Gastroesophageal sphincter (tissue), 4 donors: ENCODE results near the gene OTOS. TPM values are rescaled to one million over a fixed set of nuclear protein-coding genes. Genes with fewer than 3 reads are reported as not detected.

Experiments
- ATAC-seq: fragments of 150-250 bp; one replicate; pipeline ENCODE4 v1.9.1; 2016; ENCODE audit warnings: mild to moderate bottlenecking, moderate library complexity
- H3K27ac ChIP-seq, 4 donors: fragments of 200-600 bp; sonication (generic) in 3 of 4; 1 replicate in 3 of 4; 2 replicates in 1 of 4; pipeline ENCODE4 v1.5.1; 2016 to 2019
- H3K27me3 ChIP-seq: fragments of 200-600 bp; sonication (generic); one replicate; pipeline ENCODE4 v1.5.1; 2019
- H3K36me3 ChIP-seq, 2 donors: fragments of 200-600 bp; sonication (generic); one replicate each; pipeline ENCODE4 v1.5.1; 2019; ENCODE audit warnings: control low read depth in 1 of 2
- H3K4me1 ChIP-seq, 3 donors: fragments of 200-600 bp; sonication (generic); 1 replicate in 2 of 3; 2 replicates in 1 of 3; pipeline ENCODE4 v1.5.1; 2016 to 2019; ENCODE audit warnings: control low read depth in 2 of 3
- H3K4me3 ChIP-seq, 2 donors: fragments of 200-600 bp; sonication (generic); one replicate each; pipeline ENCODE4 v1.5.1; 2019; ENCODE audit warnings: mild to moderate bottlenecking in 1 of 2, moderate library complexity in 1 of 2
- H3K9me3 ChIP-seq, 3 donors: fragments of 200-600 bp; sonication (generic); one replicate each; pipeline ENCODE4 v1.5.1; 2017 to 2019; ENCODE audit warnings: control low read depth in 2 of 3
- EP300 ChIP-seq: sonication (generic); formaldehyde crosslinking; IDR thresholded peaks from one replicate; pipeline ENCODE4 v1.6.1; 2017; ENCODE audit warnings: antibody characterized with exemption, mild to moderate bottlenecking
- POLR2A ChIP-seq, 2 donors: fragments of 450-650 bp; IDR thresholded peaks; one replicate each; pipeline ENCODE4 v1.6.1; 2017; ENCODE audit warnings: antibody characterized with exemption in 2 of 2, mild to moderate bottlenecking in 2 of 2, moderate library complexity in 1 of 2
- POLR2AphosphoS5 ChIP-seq: sonication (generic); formaldehyde crosslinking; IDR thresholded peaks from one replicate; pipeline ENCODE4 v1.6.1; 2017; ENCODE audit warnings: antibody characterized with exemption
- whole genome bisulfite sequencing, 2 donors: methylation state at CpG; one replicate each; pipeline ENCODE4 v1.1.5; 2018; ENCODE audit warnings: low coverage in 1 of 2; 5-methylcytosine and 5-hydroxymethylcytosine counted together
- total RNA-seq, 4 donors: library from RNA; depleted of rRNA; stranded (reverse); fragments of >200 nt; gene quantifications; one replicate each; pipeline ENCODE4 v1.1.0, GENCODE V29; 2016
- TF ChIP-seq, protein P1 (sequence below), 4 experiments: fragments of 200-600 bp in 2 of 4; fragments of 450-650 bp in 2 of 4; sonication (generic) in 1 of 4; IDR thresholded peaks; one replicate each; pipeline ENCODE4 v1.5.1; 2017 to 2019; ENCODE audit warnings: antibody characterized with exemption in 4 of 4, mild to moderate bottlenecking in 2 of 4, moderate library complexity in 2 of 4

OTOS gene
- total RNA-seq, 4 donors from 2014 or later, result not detected

DNA sequence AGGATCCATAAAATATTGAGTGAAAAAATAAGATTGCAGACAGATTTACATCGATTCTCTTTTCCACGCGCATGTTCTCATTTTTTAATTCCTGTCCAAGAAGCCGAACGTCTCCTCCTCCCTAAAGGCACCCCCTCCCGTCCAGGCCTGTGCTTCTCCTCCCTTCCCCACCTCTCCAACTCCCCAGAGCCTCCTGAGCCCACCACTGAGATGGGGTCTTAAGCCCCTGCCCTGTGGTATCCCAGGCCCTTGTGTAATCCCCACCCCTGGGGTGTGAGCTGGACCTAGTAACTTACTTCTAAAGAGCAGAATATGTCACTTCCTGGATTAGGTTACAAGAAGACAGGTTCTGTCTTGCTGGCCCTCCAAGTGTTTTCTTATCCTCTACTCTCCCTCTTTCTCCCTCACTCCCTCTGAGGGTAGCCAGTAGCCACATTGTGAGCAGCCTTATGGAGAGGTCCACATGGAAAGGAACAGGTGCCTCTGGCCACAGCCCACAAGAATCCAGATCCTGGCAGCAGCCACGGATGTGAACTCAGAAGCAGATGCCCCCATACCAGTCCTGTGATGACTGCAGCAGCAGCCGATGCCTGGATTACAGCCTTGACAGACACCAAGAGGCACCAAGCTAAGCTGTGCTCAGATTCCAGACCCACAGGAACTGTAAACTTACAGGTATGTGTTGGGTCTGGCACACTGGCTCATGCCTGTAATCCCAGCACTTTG, 39.6 kb upstream of the OTOS start:
- Histone ChIP-seq H3K4me3 (no peak overlapping the region), H3K27ac (no peak overlapping the region), H3K4me1 (no peaks in the 10 kb centered on the region), H3K36me3 (no peaks in the 10 kb centered on the region), H3K9me3 (no peaks in the 10 kb centered on the region), H3K27me3 (peaks cover 59% of the 10 kb centered on the region)
- no peak for ATAC-seq
- TF ChIP-seq POLR2A (IDR thresholded peaks at IDR 0.05) (no peak), POLR2AphosphoS5 (no peak), EP300 (no peak)
- TF ChIP-seq, protein P1, sequence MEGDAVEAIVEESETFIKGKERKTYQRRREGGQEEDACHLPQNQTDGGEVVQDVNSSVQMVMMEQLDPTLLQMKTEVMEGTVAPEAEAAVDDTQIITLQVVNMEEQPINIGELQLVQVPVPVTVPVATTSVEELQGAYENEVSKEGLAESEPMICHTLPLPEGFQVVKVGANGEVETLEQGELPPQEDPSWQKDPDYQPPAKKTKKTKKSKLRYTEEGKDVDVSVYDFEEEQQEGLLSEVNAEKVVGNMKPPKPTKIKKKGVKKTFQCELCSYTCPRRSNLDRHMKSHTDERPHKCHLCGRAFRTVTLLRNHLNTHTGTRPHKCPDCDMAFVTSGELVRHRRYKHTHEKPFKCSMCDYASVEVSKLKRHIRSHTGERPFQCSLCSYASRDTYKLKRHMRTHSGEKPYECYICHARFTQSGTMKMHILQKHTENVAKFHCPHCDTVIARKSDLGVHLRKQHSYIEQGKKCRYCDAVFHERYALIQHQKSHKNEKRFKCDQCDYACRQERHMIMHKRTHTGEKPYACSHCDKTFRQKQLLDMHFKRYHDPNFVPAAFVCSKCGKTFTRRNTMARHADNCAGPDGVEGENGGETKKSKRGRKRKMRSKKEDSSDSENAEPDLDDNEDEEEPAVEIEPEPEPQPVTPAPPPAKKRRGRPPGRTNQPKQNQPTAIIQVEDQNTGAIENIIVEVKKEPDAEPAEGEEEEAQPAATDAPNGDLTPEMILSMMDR (IDR thresholded peaks at IDR 0.05), result no peak
- whole genome bisulfite sequencing, 2 donors, result 72 to 81% methylated on average over 6 to 7 of the region's 8 CpGs

DNA sequence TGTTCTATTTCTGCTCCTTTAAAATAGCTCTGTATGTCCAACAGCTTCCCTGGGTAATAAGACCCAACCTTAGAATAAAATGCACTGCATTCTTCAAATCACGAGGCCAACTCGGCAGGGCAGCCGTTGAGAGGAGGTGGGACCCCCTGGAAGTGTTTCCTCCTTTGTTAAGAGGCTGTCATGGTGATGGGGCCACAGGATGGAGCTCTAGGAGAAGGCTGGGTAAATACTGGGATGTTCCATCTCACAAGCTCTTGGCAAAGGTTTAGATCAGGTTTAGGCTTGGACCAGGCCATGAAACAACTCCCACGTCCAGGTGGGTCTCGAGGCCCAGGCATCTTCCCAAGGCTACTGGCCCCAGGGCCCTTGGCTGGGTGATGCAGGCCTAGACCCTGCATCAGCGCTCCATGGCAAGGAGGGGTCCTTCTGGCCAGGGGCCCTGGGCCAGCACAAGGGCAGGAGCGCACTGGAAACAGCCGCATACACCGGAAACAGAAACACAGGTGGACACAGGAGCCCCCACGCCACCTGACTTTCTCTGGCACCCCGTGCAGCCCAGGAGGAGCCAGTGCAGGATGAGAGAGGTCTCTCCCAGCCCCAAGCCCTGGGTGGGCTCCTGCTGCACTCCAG, 38.8 kb upstream of the OTOS start:
- H3K27ac ChIP-seq, result no peak overlapping the region
- WGBS, 2 donors, result 48 to 60% methylated on average over 1 to 3 of the region's 11 CpGs
- no peaks in the 10 kb centered on the region for H3K9me3 ChIP-seq
- no peak for ATAC-seq
- H3K4me3 ChIP-seq, result no peak overlapping the region
- TF ChIP-seq POLR2A (IDR thresholded peaks at IDR 0.05) (no peak), POLR2AphosphoS5 (no peak), EP300 (no peak)
- TF ChIP-seq, protein P1 (IDR thresholded peaks at IDR 0.05), result no peak
- H3K4me1 ChIP-seq, result no peaks in the 10 kb centered on the region
- H3K36me3 ChIP-seq, result no peaks in the 10 kb centered on the region
- peaks cover 62% of the 10 kb centered on the region for H3K27me3 ChIP-seq

DNA sequence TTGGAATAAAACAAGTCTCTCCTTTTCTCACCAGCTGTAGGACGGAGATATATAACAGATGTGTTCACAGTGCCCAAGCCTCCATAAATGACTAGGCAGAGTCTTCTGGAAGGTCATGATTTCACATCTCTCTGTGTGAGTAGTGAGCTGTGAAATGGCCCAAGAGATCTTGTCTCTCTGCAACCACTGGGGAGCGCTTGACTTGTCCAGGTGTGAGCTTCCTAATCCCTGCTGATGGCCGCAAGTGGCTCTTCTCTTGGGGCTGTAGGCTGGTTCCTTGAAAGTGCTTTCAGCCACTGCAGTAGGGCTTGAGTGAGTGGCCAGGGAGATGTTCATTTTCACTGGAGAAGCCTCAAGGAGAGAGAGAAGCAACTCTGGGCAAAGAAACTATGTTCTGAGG, 38.1 kb upstream of the OTOS start:
- no peaks in the 10 kb centered on the region for H3K36me3 ChIP-seq
- no peak overlapping the region for H3K4me3 ChIP-seq
- H3K4me1 ChIP-seq, result no peaks in the 10 kb centered on the region
- no peaks in the 10 kb centered on the region for H3K9me3 ChIP-seq
- TF ChIP-seq, protein P1 (IDR thresholded peaks at IDR 0.05), result no peak
- TF ChIP-seq POLR2A (IDR thresholded peaks at IDR 0.05) (no peak), POLR2AphosphoS5 (no peak), EP300 (no peak)
- no peak for ATAC-seq
- 83% methylated on average over 1 of the region's 3 CpGs; no CpG with 5 or more reads in 1 of the 2 donors for WGBS, 2 donors
- peaks cover 56% of the 10 kb centered on the region for H3K27me3 ChIP-seq
- H3K27ac ChIP-seq, result no peak overlapping the region

DNA sequence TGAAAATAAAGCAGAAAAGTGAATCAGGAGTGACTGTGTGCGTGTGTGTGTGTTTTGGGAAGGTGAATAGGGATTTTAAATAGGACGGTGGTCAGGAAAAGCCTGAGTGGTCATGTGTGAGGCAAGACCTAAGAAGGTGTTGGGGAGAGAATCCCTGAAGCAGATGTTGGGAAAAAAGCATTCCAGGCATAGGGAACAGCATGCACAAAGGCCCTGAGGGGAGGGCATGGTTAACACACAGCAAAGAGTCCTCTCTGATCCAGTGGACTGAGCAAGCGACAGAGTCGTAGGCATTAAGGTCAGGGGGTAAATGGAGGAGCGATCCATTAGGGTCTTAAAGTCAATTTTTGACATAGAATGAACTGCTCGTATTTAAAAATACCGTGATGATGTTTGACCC, 34.0 kb upstream of the OTOS start:
- Histone ChIP-seq H3K36me3 (no peaks in the 10 kb centered on the region), H3K27ac (no peak overlapping the region), H3K27me3 (peaks cover 43% of the 10 kb centered on the region), H3K4me1 (no peaks in the 10 kb centered on the region), H3K9me3 (no peaks in the 10 kb centered on the region), H3K4me3 (no peak overlapping the region)
- WGBS, 2 donors, result 34 to 47% methylated on average over 7 of the region's 7 CpGs
- TF ChIP-seq POLR2A (IDR thresholded peaks at IDR 0.05) (no peak), POLR2AphosphoS5 (no peak), EP300 (no peak)
- TF ChIP-seq, protein P1 (IDR thresholded peaks at IDR 0.05), result no peak
- no peak for ATAC-seq
